K562 (cell line): ENCODE measurements around the gene ELOF1. TPM values are rescaled to one million over a fixed set of nuclear protein-coding genes. Genes with fewer than 3 reads are reported as not detected.
A peak's percentile ranks its signal among the peaks of the same experiment; 100 is the strongest.

Experiments
- ARHGAP35 ChIP-seq: fragments of 450-650 bp; IDR thresholded peaks from 2 replicates; pipeline ENCODE4 v1.6.1; 2018; ENCODE audit not compliant: partially characterized antibody
- CCNT2 ChIP-seq: IDR thresholded peaks from 2 replicates; pipeline ENCODE4 v1.6.1; 2011; ENCODE audit warnings: borderline replicate concordance, low read depth, mild to moderate bottlenecking, moderate library complexity, mixed read lengths, low read length; ENCODE audit not compliant: insufficient read length; ENCODE audit errors: extremely low read depth
- DNMT1 ChIP-seq: fragments of 450-650 bp; IDR thresholded peaks from 2 replicates; pipeline ENCODE4 v1.6.1; 2016; ENCODE audit warnings: antibody characterized with exemption, mild to moderate bottlenecking
- ETV5 ChIP-seq: sonication (generic); formaldehyde crosslinking; IDR thresholded peaks from 2 replicates; pipeline ENCODE4 v1.4.0; 2020; ENCODE audit warnings: low read depth, mild to moderate bottlenecking, missing genetic modification reagents
- FOXJ2 ChIP-seq: fragments of 200-800 bp; sonication (Bioruptor generic); IDR thresholded peaks from 2 replicates; pipeline ENCODE4 v1.6.1; 2016; ENCODE audit warnings: missing genetic modification characterization, missing compliant biosample characterization
- HLTF ChIP-seq: fragments of 450-650 bp; IDR thresholded peaks from 2 replicates; pipeline ENCODE4 v1.6.1; 2016
- HNRNPH1 ChIP-seq: fragments of 200-400 bp; formaldehyde crosslinking; optimal IDR thresholded peaks from 2 replicates; pipeline ENCODE3; 2017; ENCODE audit warnings: low read depth, mild to moderate bottlenecking, low read length, moderate library complexity
- MNT ChIP-seq, 2 experiments: fragments of 450-650 bp; conservative IDR thresholded peaks; 2 replicates each; pipeline ENCODE4 v1.6.1; 2017; ENCODE audit warnings: mild to moderate bottlenecking in 2 of 2, moderate library complexity in 2 of 2
- MTA1 ChIP-seq: fragments of 450-650 bp; IDR thresholded peaks from 2 replicates; pipeline ENCODE4 v1.6.1; 2017; ENCODE audit warnings: borderline replicate concordance
- NFRKB ChIP-seq: fragments of 450-650 bp; IDR thresholded peaks from 2 replicates; pipeline ENCODE4 v1.6.1; 2016; ENCODE audit warnings: low read depth
- NR1H2 ChIP-seq: sonication (generic); formaldehyde crosslinking; IDR thresholded peaks from 2 replicates; pipeline ENCODE4 v1.4.0; 2020; ENCODE audit warnings: mild to moderate bottlenecking, missing genetic modification reagents
- RBM14 ChIP-seq: fragments of 200-400 bp; formaldehyde crosslinking; IDR thresholded peaks from 2 replicates; pipeline ENCODE4 v1.6.1; 2018; ENCODE audit warnings: low read depth, mild to moderate bottlenecking, low read length, moderate library complexity, borderline replicate concordance; ENCODE audit not compliant: insufficient read depth
- SRSF7 ChIP-seq: fragments of 200-400 bp; formaldehyde crosslinking; optimal IDR thresholded peaks from 2 replicates; pipeline ENCODE3; 2017; ENCODE audit warnings: mild to moderate bottlenecking, low read depth, low read length
- TEAD2 ChIP-seq: fragments of 450-650 bp; IDR thresholded peaks from 2 replicates; pipeline ENCODE4 v1.6.1; 2016; ENCODE audit warnings: missing genetic modification characterization, control low read depth, missing compliant biosample characterization
- ZFPM2 ChIP-seq: fragments of 250-450 bp; sonication (Bioruptor Pico); IDR thresholded peaks from 2 replicates; pipeline ENCODE4 v1.5.1; 2022; ENCODE audit warnings: mild to moderate bottlenecking
- ZFX ChIP-seq: sonication (generic); formaldehyde crosslinking; IDR thresholded peaks from 2 replicates; pipeline ENCODE4 v1.8.0; 2022; ENCODE audit warnings: mild to moderate bottlenecking, missing genetic modification reagents, moderate library complexity
- polyA plus RNA-seq, 8 experiments: library from polyadenylated mRNA; depleted of rRNA in 4 of 8; stranded (reverse) in 5 of 8; unstranded in 3 of 8; fragments of >200 nt; fragmentation: Nextera tagmentation in 2 of 8; fragmentation: Illumina TruSeq in 1 of 8; extraction: Ambion mirVana in 2 of 8; extraction: Trizol in 1 of 8; gene quantifications; 2 replicates each; pipeline versions ENCODE4 v1.2.1 to v1.2.3, GENCODE V29; 2011 to 2014; ENCODE audit warnings: inconsistent platforms in 1 of 8, missing spikeins in 1 of 8
- total RNA-seq, 7 experiments: library from RNA; depleted of rRNA in 6 of 7; stranded (reverse); fragments of >200 nt in 6 of 7; fragmentation: Illumina TruSeq in 2 of 7; extraction: Trizol in 2 of 7; gene quantifications; 2 replicates each; pipeline versions ENCODE4 v1.2.1 to v1.2.3, GENCODE V29; 2011 to 2021; ENCODE audit warnings: low replicate concordance in 1 of 7
- TF ChIP-seq, protein P1 (sequence below): fragments of 250-450 bp; sonication (Bioruptor Pico); IDR thresholded peaks from 2 replicates; pipeline ENCODE4 v1.5.0; 2020; ENCODE audit warnings: mild to moderate bottlenecking
- TF ChIP-seq, protein P2 (sequence below): fragments of 250-450 bp; sonication (Bioruptor Pico); IDR thresholded peaks from 2 replicates; pipeline ENCODE4 v1.8.0; 2022; ENCODE audit warnings: moderate library complexity, mild to moderate bottlenecking, inconsistent platforms
- TF ChIP-seq, protein P3 (sequence below): fragments of 250-450 bp; sonication (Bioruptor Pico); IDR thresholded peaks from 2 replicates; pipeline ENCODE4 v1.8.0; 2021; ENCODE audit warnings: moderate library complexity, mild to moderate bottlenecking, inconsistent platforms
- TF ChIP-seq, protein P4 (sequence below), 2 experiments: fragments of 250-450 bp in 1 of 2; fragments of 450-650 bp in 1 of 2; sonication (Bioruptor Pico) in 1 of 2; IDR thresholded peaks; 2 replicates each; pipeline versions ENCODE4 v1.6.1 to v1.8.0; 2016 to 2021; ENCODE audit warnings: mild to moderate bottlenecking in 2 of 2, moderate library complexity in 2 of 2, missing compliant biosample characterization in 1 of 2, missing genetic modification characterization in 1 of 2

ELOF1 gene
- total and polyA plus RNA-seq, 9 of the 15 experiments (the other 6 are each of a cell fraction or from before 2014, with no cell fraction given): 16.7 to 147 (median 74.2) TPM

DNA sequence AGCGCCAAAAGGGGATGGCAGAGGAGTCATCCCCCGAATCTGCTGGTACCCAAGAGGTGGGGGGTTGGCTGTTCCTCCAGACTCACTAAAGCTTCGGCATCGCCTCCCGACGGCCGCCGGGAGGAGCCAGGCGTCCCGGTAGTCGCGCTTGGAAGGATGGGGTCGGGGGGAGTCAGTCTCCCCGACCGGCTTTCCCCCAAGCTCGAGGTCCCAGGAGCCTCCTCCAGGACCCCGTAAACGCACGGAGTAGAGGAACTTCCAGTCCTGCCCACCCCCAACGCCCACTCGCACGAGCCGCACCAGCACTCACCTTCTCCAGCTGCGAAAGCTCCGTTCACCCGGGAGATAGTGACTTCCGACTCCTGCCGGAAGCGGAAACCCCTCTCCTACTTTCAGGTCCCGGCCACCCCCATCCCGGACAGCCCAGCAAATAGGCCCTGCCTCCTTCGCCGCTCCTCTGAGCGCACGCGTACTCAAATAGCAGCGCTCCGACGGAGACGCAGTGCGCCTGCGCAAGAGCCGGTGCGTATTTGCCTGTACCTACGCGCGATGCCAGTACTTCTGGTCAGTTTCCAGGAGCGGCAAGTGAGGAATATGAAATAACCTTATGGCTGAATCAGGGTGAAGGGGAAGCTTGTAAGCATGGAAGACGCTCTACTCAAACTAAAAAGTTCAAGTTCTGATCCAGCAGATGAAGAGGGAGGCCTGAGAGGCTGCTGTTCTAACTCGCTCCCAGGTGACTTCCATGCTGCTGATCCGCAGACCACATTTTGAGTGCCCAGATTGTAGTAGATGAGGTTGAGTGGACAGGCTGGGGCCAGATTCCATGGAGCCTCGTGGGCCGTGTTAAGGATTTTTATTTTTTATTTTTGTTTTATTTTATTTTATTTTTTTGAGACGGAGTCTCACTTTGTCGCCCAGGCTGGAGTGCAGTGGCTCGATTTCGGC lies at the start of gene ELOF1 (continued):
- peak; percentile 69 to 87 for TF ChIP-seq MNT (conservative IDR thresholded peaks at IDR 0.05)
- no peak for TF ChIP-seq ETV5 (CRISPR knock-in tag)
- no peak for TF ChIP-seq RBM14
- no peak for TF ChIP-seq HNRNPH1
- no peak for TF ChIP-seq HLTF
- TF ChIP-seq, protein P1, sequence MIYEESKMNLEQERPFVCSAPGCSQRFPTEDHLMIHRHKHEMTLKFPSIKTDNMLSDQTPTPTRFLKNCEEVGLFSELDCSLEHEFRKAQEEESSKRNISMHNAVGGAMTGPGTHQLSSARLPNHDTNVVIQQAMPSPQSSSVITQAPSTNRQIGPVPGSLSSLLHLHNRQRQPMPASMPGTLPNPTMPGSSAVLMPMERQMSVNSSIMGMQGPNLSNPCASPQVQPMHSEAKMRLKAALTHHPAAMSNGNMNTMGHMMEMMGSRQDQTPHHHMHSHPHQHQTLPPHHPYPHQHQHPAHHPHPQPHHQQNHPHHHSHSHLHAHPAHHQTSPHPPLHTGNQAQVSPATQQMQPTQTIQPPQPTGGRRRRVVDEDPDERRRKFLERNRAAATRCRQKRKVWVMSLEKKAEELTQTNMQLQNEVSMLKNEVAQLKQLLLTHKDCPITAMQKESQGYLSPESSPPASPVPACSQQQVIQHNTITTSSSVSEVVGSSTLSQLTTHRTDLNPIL (CRISPR knock-in tag): no peak
- TF ChIP-seq, protein P2, sequence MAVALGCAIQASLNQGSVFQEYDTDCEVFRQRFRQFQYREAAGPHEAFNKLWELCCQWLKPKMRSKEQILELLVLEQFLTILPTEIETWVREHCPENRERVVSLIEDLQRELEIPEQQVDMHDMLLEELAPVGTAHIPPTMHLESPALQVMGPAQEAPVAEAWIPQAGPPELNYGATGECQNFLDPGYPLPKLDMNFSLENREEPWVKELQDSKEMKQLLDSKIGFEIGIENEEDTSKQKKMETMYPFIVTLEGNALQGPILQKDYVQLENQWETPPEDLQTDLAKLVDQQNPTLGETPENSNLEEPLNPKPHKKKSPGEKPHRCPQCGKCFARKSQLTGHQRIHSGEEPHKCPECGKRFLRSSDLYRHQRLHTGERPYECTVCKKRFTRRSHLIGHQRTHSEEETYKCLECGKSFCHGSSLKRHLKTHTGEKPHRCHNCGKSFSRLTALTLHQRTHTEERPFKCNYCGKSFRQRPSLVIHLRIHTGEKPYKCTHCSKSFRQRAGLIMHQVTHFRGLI: no peak
- no peak for TF ChIP-seq CCNT2
- peak; percentile 60 for TF ChIP-seq NFRKB
- TF ChIP-seq ZFX: peak; percentile 56; the same call in 1 of the 2 replicates
- no peak for TF ChIP-seq MTA1
- TF ChIP-seq DNMT1: no peak
- TF ChIP-seq TEAD2 (tag): no peak
- no peak for TF ChIP-seq SRSF7
- TF ChIP-seq ZFPM2: no peak
- TF ChIP-seq NR1H2: no peak
- TF ChIP-seq FOXJ2: no peak
- TF ChIP-seq, protein P3, sequence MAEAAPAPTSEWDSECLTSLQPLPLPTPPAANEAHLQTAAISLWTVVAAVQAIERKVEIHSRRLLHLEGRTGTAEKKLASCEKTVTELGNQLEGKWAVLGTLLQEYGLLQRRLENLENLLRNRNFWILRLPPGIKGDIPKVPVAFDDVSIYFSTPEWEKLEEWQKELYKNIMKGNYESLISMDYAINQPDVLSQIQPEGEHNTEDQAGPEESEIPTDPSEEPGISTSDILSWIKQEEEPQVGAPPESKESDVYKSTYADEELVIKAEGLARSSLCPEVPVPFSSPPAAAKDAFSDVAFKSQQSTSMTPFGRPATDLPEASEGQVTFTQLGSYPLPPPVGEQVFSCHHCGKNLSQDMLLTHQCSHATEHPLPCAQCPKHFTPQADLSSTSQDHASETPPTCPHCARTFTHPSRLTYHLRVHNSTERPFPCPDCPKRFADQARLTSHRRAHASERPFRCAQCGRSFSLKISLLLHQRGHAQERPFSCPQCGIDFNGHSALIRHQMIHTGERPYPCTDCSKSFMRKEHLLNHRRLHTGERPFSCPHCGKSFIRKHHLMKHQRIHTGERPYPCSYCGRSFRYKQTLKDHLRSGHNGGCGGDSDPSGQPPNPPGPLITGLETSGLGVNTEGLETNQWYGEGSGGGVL (CRISPR knock-in tag): no peak
- no peak for TF ChIP-seq ARHGAP35
- TF ChIP-seq, protein P4, sequence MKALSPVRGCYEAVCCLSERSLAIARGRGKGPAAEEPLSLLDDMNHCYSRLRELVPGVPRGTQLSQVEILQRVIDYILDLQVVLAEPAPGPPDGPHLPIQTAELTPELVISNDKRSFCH (CRISPR knock-in tag; IDR thresholded peaks at IDR 0.05): no peak
- TF ChIP-seq, protein P4 (tag; IDR thresholded peaks at IDR 0.05): 0 out of 2 replicates have a peak, but pooled peaks have one; percentile 33
